Caco-2 (cell line): Measurements from ENCODE around the gene DROSHA. TPM values are rescaled to one million over a fixed set of nuclear protein-coding genes. Genes with fewer than 3 reads are reported as not detected.
A peak's percentile ranks its signal among the peaks of the same experiment; 100 is the strongest.

Experiments used
- BruUV-seq: library from RNA; stranded (reverse); fragments of 400-500 nt; replicated peaks from 2 replicates; lab custom pipeline; 2021; lab: Mats Ljungman, UMichigan
- CTCF ChIA-PET: fragments of 300-600 bp; sonication (Branson Sonifier 250); formaldehyde crosslinking; loops from one replicate; lab custom pipeline; 2022; ENCODE audit warnings: antibody characterized with exemption; lab: Charles Lee
- POLR2A ChIA-PET: fragments of 300-600 bp; sonication (Branson Sonifier 250); formaldehyde crosslinking; loops from one replicate; lab custom pipeline; 2022; ENCODE audit warnings: antibody characterized with exemption; lab: Charles Lee
- DNase-seq, 2 experiments: peaks; one replicate each; pipeline versions ENCODE4 v3.0.0 to v3.0.0-alpha.2; 2020 to 2022
- H3K27me3 ChIP-seq: replicated peaks from 2 replicates; pipeline ENCODE4 v1.6.0; 2011; ENCODE audit warnings: low read length; ENCODE audit not compliant: control insufficient read depth, insufficient read depth
- H3K36me3 ChIP-seq: 2 replicates; pipeline ENCODE4 v1.5.1; 2011; ENCODE audit warnings: low read length; ENCODE audit not compliant: control insufficient read depth, insufficient read depth
- H3K4me1 ChIP-seq: fragments of 250-450 bp; sonication (Bioruptor Pico); 2 replicates; pipeline ENCODE4 v1.5.1; 2020; ENCODE audit warnings: mild to moderate bottlenecking
- H3K4me3 ChIP-seq: 2 replicates; pipeline ENCODE4 v1.5.1; 2011; ENCODE audit warnings: low read depth, mild to moderate bottlenecking, control low read depth, low read length
- H3K9me3 ChIP-seq: fragments of 250-450 bp; sonication (Bioruptor Pico); 2 replicates; pipeline ENCODE4 v1.5.1; 2020; ENCODE audit warnings: mild to moderate bottlenecking, moderate library complexity
- H3K27ac Mint-ChIP-seq: one replicate; pipeline ENCODE4 v1.8.0; 2022; ENCODE audit warnings: mixed read lengths; ENCODE audit not compliant: unreplicated experiment
- H3K27me3 Mint-ChIP-seq: one replicate; pipeline ENCODE4 v1.8.0; 2022; ENCODE audit warnings: mixed read lengths; ENCODE audit not compliant: insufficient read depth, unreplicated experiment
- H3K36me3 Mint-ChIP-seq: one replicate; pipeline ENCODE4 v1.8.0; 2022; ENCODE audit warnings: mild to moderate bottlenecking, mixed read lengths; ENCODE audit not compliant: insufficient read depth, unreplicated experiment
- H3K4me1 Mint-ChIP-seq: one replicate; pipeline ENCODE4 v1.8.0; 2022; ENCODE audit warnings: low read depth, mixed read lengths; ENCODE audit not compliant: unreplicated experiment
- H3K4me3 Mint-ChIP-seq: one replicate; pipeline ENCODE4 v1.8.0; 2022; ENCODE audit warnings: mild to moderate bottlenecking, moderate library complexity, mixed read lengths; ENCODE audit not compliant: unreplicated experiment
- H3K9me3 Mint-ChIP-seq: one replicate; pipeline ENCODE4 v1.8.0; 2022; ENCODE audit warnings: mixed read lengths; ENCODE audit not compliant: unreplicated experiment
- intact Hi-C: fragments of 100-400 bp; cut with micrococcal nuclease; formaldehyde crosslinking; loops from one replicate; pipeline ENCODE4 v1.10.0; 2022; ENCODE audit not compliant: unreplicated experiment
- total RNA-seq: library from RNA; stranded (reverse); gene quantifications from 2 replicates; pipeline ENCODE4 v1.2.3, GENCODE V29; 2022
- TF ChIP-seq, protein P1 (sequence below), 2 experiments: fragments of 200-600 bp in 1 of 2; IDR thresholded peaks; 1 replicate in 1 of 2; 2 replicates in 1 of 2; pipeline versions ENCODE4 v1.5.1 to v1.8.0; 2011 to 2022; ENCODE audit warnings: antibody characterized with exemption in 1 of 2, control low read depth in 1 of 2, inconsistent platforms in 1 of 2, low read depth in 1 of 2, low read length in 1 of 2, mild to moderate bottlenecking in 1 of 2, moderate library complexity in 1 of 2; ENCODE audit not compliant: insufficient read depth in 1 of 2, severe bottlenecking in 1 of 2, unreplicated experiment in 1 of 2

The DROSHA gene
- total RNA-seq, 1 experiment from 2014 or later = 88.4 TPM

DNA sequence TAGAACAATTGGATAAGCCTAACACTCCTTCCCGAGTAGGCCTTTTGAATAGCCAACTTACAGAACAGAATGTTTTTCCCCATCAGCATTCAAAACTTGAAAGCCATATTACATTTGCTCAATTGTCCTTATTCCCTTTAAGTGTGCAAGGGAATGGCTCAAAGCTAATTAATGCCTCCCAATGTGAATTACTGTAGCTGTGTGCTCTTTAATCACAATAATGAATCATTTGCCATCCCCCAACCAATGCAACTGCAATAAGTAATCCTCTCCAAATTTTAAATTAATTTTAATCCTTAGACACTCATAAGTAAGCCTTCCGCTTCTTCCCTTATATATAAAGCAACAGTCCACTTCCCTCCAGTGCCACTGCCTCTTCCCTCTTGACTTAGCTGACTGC lies 115.9 kb downstream of the DROSHA start:
- no peaks in the 10 kb centered on the region for H3K4me1 Mint-ChIP-seq
- H3K27me3 ChIP-seq = no peaks in the 10 kb centered on the region
- intact Hi-C loops = no loop called here
- ChIA-PET POLR2A (no interaction called here), CTCF (no interaction called here)
- TF ChIP-seq, protein P1, sequence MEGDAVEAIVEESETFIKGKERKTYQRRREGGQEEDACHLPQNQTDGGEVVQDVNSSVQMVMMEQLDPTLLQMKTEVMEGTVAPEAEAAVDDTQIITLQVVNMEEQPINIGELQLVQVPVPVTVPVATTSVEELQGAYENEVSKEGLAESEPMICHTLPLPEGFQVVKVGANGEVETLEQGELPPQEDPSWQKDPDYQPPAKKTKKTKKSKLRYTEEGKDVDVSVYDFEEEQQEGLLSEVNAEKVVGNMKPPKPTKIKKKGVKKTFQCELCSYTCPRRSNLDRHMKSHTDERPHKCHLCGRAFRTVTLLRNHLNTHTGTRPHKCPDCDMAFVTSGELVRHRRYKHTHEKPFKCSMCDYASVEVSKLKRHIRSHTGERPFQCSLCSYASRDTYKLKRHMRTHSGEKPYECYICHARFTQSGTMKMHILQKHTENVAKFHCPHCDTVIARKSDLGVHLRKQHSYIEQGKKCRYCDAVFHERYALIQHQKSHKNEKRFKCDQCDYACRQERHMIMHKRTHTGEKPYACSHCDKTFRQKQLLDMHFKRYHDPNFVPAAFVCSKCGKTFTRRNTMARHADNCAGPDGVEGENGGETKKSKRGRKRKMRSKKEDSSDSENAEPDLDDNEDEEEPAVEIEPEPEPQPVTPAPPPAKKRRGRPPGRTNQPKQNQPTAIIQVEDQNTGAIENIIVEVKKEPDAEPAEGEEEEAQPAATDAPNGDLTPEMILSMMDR (IDR thresholded peaks at IDR 0.05; ENCODE audit: insufficient read depth in 1 of 2, low read depth in 1 of 2, low read length in 1 of 2, severe bottlenecking in 1 of 2, unreplicated experiment in 1 of 2) = no peak
- no peak overlapping the region for H3K4me3 Mint-ChIP-seq
- H3K36me3 ChIP-seq = 0 out of 2 replicates have a peak, but pooled peaks cover 1% of the 10 kb centered on the region
- H3K27me3 Mint-ChIP-seq = no peaks in the 10 kb centered on the region
- BruUV-seq = no TSS peak
- H3K9me3 Mint-ChIP-seq = no peaks in the 10 kb centered on the region
- H3K27ac Mint-ChIP-seq = no peak overlapping the region
- H3K4me3 ChIP-seq = no peak overlapping the region
- H3K4me1 ChIP-seq = no peaks in the 10 kb centered on the region
- H3K36me3 Mint-ChIP-seq = peaks cover 22% of the 10 kb centered on the region
- no peak for DNase-seq
- H3K9me3 ChIP-seq = no peaks in the 10 kb centered on the region

GRCh38 chr5:31415009-31415923 lies 116.6 kb downstream of the DROSHA start:
- Histone ChIP-seq H3K4me1 (no peaks in the 10 kb centered on the region), H3K4me3 (no peak overlapping the region), H3K36me3 (0 out of 2 replicates have a peak, but pooled peaks cover 1% of the 10 kb centered on the region), H3K9me3 (no peaks in the 10 kb centered on the region), H3K27me3 (no peaks in the 10 kb centered on the region)
- no peaks in the 10 kb centered on the region for H3K9me3 Mint-ChIP-seq
- H3K27me3 Mint-ChIP-seq = no peaks in the 10 kb centered on the region
- intact Hi-C loops = no loop called here
- DNase-seq = no peak
- TF ChIP-seq, protein P1 (IDR thresholded peaks at IDR 0.05; ENCODE audit: insufficient read depth in 1 of 2, low read depth in 1 of 2, low read length in 1 of 2, severe bottlenecking in 1 of 2, unreplicated experiment in 1 of 2) = no peak
- no peaks in the 10 kb centered on the region for H3K4me1 Mint-ChIP-seq
- CTCF ChIA-PET = no interaction called here
- H3K27ac Mint-ChIP-seq = no peak overlapping the region
- POLR2A ChIA-PET = no interaction called here
- peaks cover 20% of the 10 kb centered on the region for H3K36me3 Mint-ChIP-seq
- BruUV-seq = no TSS peak
- no peak overlapping the region for H3K4me3 Mint-ChIP-seq

GRCh38 chr5:31413030-31413812 lies 118.7 kb downstream of the DROSHA start:
- H3K27me3 Mint-ChIP-seq = no peaks in the 10 kb centered on the region
- peaks cover 5% of the 10 kb centered on the region; the same call in 1 of the 2 replicates for H3K4me1 ChIP-seq
- no peaks in the 10 kb centered on the region for H3K9me3 ChIP-seq
- POLR2A ChIA-PET = no interaction called here
- CTCF ChIA-PET = no interaction called here
- H3K4me3 Mint-ChIP-seq = no peak overlapping the region
- no peaks in the 10 kb centered on the region for H3K9me3 Mint-ChIP-seq
- intact Hi-C loops = no loop called here
- H3K4me3 ChIP-seq = no peak overlapping the region
- H3K27ac Mint-ChIP-seq = peak overlapping the region; percentile 4
- no peaks in the 10 kb centered on the region for H3K27me3 ChIP-seq
- no peak for DNase-seq
- H3K36me3 Mint-ChIP-seq = peaks cover 31% of the 10 kb centered on the region
- no peaks in the 10 kb centered on the region for H3K4me1 Mint-ChIP-seq
- no peaks in the 10 kb centered on the region for H3K36me3 ChIP-seq
- BruUV-seq = no TSS peak
- TF ChIP-seq, protein P1 (IDR thresholded peaks at IDR 0.05; ENCODE audit: insufficient read depth in 1 of 2, low read depth in 1 of 2, low read length in 1 of 2, severe bottlenecking in 1 of 2, unreplicated experiment in 1 of 2) = no peak
